PC-3 (cell line): ENCODE results near the gene OLFM3. TPM values are rescaled to one million over a fixed set of nuclear protein-coding genes. Genes with fewer than 3 reads are reported as not detected.

Source experiments
- ATAC-seq: fragments of 200-7000 bp; cut with Tn5 transposase; 2 replicates; pipeline ENCODE4 v1.9.1; 2020; ENCODE audit warnings: mild to moderate bottlenecking, moderate library complexity
- BruUV-seq: library from RNA; stranded (reverse); fragments of 400-500 nt; replicated peaks from 2 replicates; lab custom pipeline; 2021; lab: Mats Ljungman, UMichigan
- CTCF ChIA-PET: fragments of 300-600 bp; sonication (Branson Sonifier 250); formaldehyde crosslinking; loops from one replicate; lab custom pipeline; 2022; ENCODE audit warnings: antibody characterized with exemption; lab: Charles Lee
- POLR2A ChIA-PET: fragments of 300-600 bp; sonication (Branson Sonifier 250); formaldehyde crosslinking; loops from one replicate; lab custom pipeline; 2022; ENCODE audit warnings: antibody characterized with exemption; ENCODE audit not compliant: unreplicated experiment; lab: Charles Lee
- DNase-seq: peaks from one replicate; pipeline ENCODE4 v3.0.0-alpha.2; 2015
- H2AFZ ChIP-seq: fragments of 300-600 bp; sonication (generic); 2 replicates; pipeline ENCODE4 v1.6.0; 2016; ENCODE audit warnings: antibody characterized with exemption, low read length
- H3F3A ChIP-seq: fragments of 300-600 bp; sonication (generic); one replicate; pipeline ENCODE4 v1.6.0; 2017; ENCODE audit warnings: antibody characterized with exemption, low read length, control low read depth, mild to moderate bottlenecking; ENCODE audit not compliant: unreplicated experiment
- H3K27ac ChIP-seq: fragments of 300-600 bp; sonication (generic); 2 replicates; pipeline ENCODE4 v1.5.1; 2016; ENCODE audit warnings: mild to moderate bottlenecking, low read length
- H3K27me3 ChIP-seq: fragments of 300-600 bp; sonication (generic); 2 replicates; pipeline ENCODE4 v1.6.1; 2016; ENCODE audit warnings: low read length, mixed read lengths
- H3K36me3 ChIP-seq: fragments of 300-600 bp; sonication (generic); 2 replicates; pipeline ENCODE4 v1.6.1; 2016; ENCODE audit warnings: low read depth, mixed run types, low read length, mixed read lengths
- H3K4me1 ChIP-seq: fragments of 300-600 bp; sonication (generic); 2 replicates; pipeline ENCODE4 v1.5.1; 2016; ENCODE audit warnings: low read length; ENCODE audit not compliant: insufficient read depth
- H3K4me2 ChIP-seq: fragments of 300-600 bp; sonication (generic); 2 replicates; pipeline ENCODE4 v1.6.0; 2016; ENCODE audit warnings: low read length
- H3K4me3 ChIP-seq: fragments of 300-600 bp; sonication (generic); 2 replicates; pipeline ENCODE4 v1.5.1; 2016; ENCODE audit warnings: mild to moderate bottlenecking, low read length, mixed read lengths
- H3K79me2 ChIP-seq: fragments of 300-600 bp; sonication (generic); 2 replicates; pipeline ENCODE4 v1.6.1; 2017; ENCODE audit warnings: low read length, mixed read lengths
- H3K9ac ChIP-seq: fragments of 300-600 bp; sonication (generic); 2 replicates; pipeline ENCODE4 v1.6.0; 2016; ENCODE audit warnings: mild to moderate bottlenecking, low read length
- H3K9me2 ChIP-seq: fragments of 300-600 bp; sonication (generic); replicated peaks from 2 replicates; pipeline ENCODE4 v1.6.1; 2016; ENCODE audit warnings: mixed run types, low read length, mixed read lengths
- H3K9me3 ChIP-seq: fragments of 300-600 bp; sonication (generic); 2 replicates; pipeline ENCODE4 v1.6.1; 2016; ENCODE audit warnings: low read length, mixed read lengths
- H4K20me1 ChIP-seq: fragments of 300-600 bp; sonication (generic); 2 replicates; pipeline ENCODE4 v1.6.1; 2016; ENCODE audit warnings: low read length, mixed read lengths
- EZH2 ChIP-seq: fragments of 300-600 bp; sonication (generic); IDR thresholded peaks from one replicate; pipeline ENCODE4 v1.6.1; 2017; ENCODE audit warnings: antibody characterized with exemption, mild to moderate bottlenecking, low read length; ENCODE audit not compliant: unreplicated experiment
- EZH2phosphoT487 ChIP-seq: fragments of 300-600 bp; sonication (generic); IDR thresholded peaks from 2 replicates; pipeline ENCODE4 v1.6.1; 2018; ENCODE audit warnings: mild to moderate bottlenecking, antibody characterized with exemption, low read length, borderline replicate concordance
- intact Hi-C: fragments of 100-400 bp; cut with micrococcal nuclease; formaldehyde crosslinking; loops from 2 replicates; pipeline ENCODE4 v1.9.0; 2023
- total RNA-seq: library from RNA; depleted of rRNA; stranded (reverse); fragments of >200 nt; gene quantifications from 2 replicates; pipeline ENCODE4 v1.2.3, GENCODE V29; 2014
- TF ChIP-seq, protein P1 (sequence below): fragments of 300-600 bp; sonication (generic); conservative IDR thresholded peaks from 2 replicates; pipeline ENCODE4 v1.5.1; 2017; ENCODE audit warnings: antibody characterized with exemption, low read depth, mild to moderate bottlenecking, low read length

OLFM3 gene
- total RNA-seq, 1 experiment from 2014 or later: not detected

DNA sequence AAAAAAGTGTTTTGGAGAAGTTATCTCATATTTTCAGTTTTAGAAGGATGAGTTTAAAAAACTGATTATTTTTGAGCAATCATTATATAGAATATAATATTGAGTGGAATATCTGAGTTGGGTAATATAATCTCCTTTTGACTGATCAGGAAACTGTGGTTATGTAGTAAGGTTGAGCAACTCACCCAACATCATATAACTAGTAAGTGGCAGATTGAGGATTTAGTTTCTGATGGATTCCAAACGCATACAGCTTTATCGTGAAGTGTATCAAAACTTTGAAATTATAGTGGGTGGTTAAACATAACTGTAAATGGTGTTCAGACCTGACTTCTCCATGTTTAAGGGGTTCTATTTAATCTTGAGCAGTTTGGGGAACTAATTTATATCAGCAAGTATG is 98.6 kb downstream of the OLFM3 start:
- peaks cover 11% of the 10 kb centered on the region; the same call in 1 of the 2 replicates for H3K27me3 ChIP-seq
- no peaks in the 10 kb centered on the region for H3K4me1 ChIP-seq
- H2AFZ ChIP-seq: no peak overlapping the region
- no peak for DNase-seq
- no peak overlapping the region for H3K9ac ChIP-seq
- H3K79me2 ChIP-seq: no peaks in the 10 kb centered on the region
- CTCF ChIA-PET: no interaction called here
- H4K20me1 ChIP-seq: no peaks in the 10 kb centered on the region
- H3K9me2 ChIP-seq: no peaks in the 10 kb centered on the region
- no peak overlapping the region for H3K4me2 ChIP-seq
- BruUV-seq: no TSS peak
- POLR2A ChIA-PET: no interaction called here
- intact Hi-C loops: no loop called here
- H3K27ac ChIP-seq: no peak overlapping the region
- TF ChIP-seq, protein P1, sequence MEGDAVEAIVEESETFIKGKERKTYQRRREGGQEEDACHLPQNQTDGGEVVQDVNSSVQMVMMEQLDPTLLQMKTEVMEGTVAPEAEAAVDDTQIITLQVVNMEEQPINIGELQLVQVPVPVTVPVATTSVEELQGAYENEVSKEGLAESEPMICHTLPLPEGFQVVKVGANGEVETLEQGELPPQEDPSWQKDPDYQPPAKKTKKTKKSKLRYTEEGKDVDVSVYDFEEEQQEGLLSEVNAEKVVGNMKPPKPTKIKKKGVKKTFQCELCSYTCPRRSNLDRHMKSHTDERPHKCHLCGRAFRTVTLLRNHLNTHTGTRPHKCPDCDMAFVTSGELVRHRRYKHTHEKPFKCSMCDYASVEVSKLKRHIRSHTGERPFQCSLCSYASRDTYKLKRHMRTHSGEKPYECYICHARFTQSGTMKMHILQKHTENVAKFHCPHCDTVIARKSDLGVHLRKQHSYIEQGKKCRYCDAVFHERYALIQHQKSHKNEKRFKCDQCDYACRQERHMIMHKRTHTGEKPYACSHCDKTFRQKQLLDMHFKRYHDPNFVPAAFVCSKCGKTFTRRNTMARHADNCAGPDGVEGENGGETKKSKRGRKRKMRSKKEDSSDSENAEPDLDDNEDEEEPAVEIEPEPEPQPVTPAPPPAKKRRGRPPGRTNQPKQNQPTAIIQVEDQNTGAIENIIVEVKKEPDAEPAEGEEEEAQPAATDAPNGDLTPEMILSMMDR: no peak
- no peak for TF ChIP-seq EZH2phosphoT487
- no peak for TF ChIP-seq EZH2
- H3F3A ChIP-seq: no peaks in the 10 kb centered on the region
- no peaks in the 10 kb centered on the region for H3K36me3 ChIP-seq
- ATAC-seq: no peak
- no peaks in the 10 kb centered on the region for H3K9me3 ChIP-seq
- H3K4me3 ChIP-seq: no peak overlapping the region

DNA sequence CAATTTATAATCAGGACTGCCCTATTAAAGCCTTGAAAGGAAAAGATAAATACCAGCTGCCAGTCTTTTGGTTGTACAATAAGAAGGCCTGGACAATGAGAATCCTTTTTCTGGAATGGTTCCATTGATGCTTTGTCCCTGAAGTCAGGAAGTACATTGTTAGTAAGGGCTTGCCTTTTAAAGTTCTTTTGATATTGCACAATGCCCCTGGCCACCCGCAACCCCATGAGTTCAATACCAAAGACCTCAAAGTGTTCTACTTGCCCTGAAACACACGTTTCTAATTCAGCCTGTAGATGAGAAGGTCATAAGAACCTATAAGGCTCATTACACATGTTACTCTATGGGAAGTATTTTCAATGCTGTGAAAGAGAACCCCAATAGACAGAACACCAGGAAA is 112.1 kb downstream of the OLFM3 start:
- POLR2A ChIA-PET: no interaction called here
- H3K4me1 ChIP-seq: no peaks in the 10 kb centered on the region
- H3K9ac ChIP-seq: no peak overlapping the region
- no peaks in the 10 kb centered on the region for H3K79me2 ChIP-seq
- no peak overlapping the region for H3K4me2 ChIP-seq
- H3K27me3 ChIP-seq: no peaks in the 10 kb centered on the region
- no peak for TF ChIP-seq EZH2
- TF ChIP-seq EZH2phosphoT487: no peak
- TF ChIP-seq, protein P1: no peak
- no peaks in the 10 kb centered on the region for H3F3A ChIP-seq
- H3K27ac ChIP-seq: no peak overlapping the region
- H4K20me1 ChIP-seq: no peaks in the 10 kb centered on the region
- H3K36me3 ChIP-seq: no peaks in the 10 kb centered on the region
- H3K9me2 ChIP-seq: no peaks in the 10 kb centered on the region
- ATAC-seq: no peak
- no peaks in the 10 kb centered on the region for H3K9me3 ChIP-seq
- intact Hi-C loops: no loop called here
- no peak overlapping the region for H2AFZ ChIP-seq
- CTCF ChIA-PET: no interaction called here
- H3K4me3 ChIP-seq: no peak overlapping the region
- BruUV-seq: no TSS peak
- DNase-seq: no peak

DNA sequence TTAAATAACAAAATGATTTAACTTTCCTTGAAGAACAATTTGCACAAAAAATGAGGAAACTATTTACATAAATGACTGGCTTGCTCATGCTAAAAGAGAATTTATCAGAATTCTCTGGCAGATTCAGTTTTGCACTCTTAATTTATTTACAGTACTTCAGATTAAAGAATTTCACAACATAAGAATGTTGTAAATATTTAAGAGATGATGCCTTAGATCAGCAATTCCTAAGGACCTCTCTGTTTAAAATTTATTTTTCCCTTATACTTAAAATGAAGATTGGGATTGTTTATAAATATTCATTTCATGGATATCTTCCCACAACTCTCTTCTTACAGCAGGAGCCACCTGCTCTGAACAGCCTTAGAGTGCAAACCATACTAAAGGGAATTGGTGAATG is 120.8 kb downstream of the OLFM3 start:
- ChIA-PET POLR2A (no interaction called here), CTCF (no interaction called here)
- no peaks in the 10 kb centered on the region for H4K20me1 ChIP-seq
- H3K27ac ChIP-seq: no peak overlapping the region
- DNase-seq (no peak), ATAC-seq (no peak)
- intact Hi-C loops: no loop called here
- no peaks in the 10 kb centered on the region for H3F3A ChIP-seq
- no peaks in the 10 kb centered on the region for H3K9me2 ChIP-seq
- no peak overlapping the region for H3K9ac ChIP-seq
- H3K4me3 ChIP-seq: no peak overlapping the region
- no peaks in the 10 kb centered on the region for H3K9me3 ChIP-seq
- BruUV-seq: no TSS peak
- H3K27me3 ChIP-seq: peaks cover 12% of the 10 kb centered on the region
- H3K4me2 ChIP-seq: no peak overlapping the region
- H2AFZ ChIP-seq: no peak overlapping the region
- TF ChIP-seq, protein P1: no peak
- TF ChIP-seq EZH2phosphoT487 (no peak), EZH2 (no peak)
- H3K36me3 ChIP-seq: no peaks in the 10 kb centered on the region
- no peaks in the 10 kb centered on the region for H3K4me1 ChIP-seq
- H3K79me2 ChIP-seq: no peaks in the 10 kb centered on the region
